Spleen (tissue), 11 donors: ENCODE data around the gene OSMR. TPM values are rescaled to one million over a fixed set of nuclear protein-coding genes. Genes with fewer than 3 reads are reported as not detected.
"Not testable (repeated sequence)": the region's sequence is repeated elsewhere in the genome, so short reads cannot be mapped to it uniquely, and the experiment has no call there.

Experiments
- DNase-seq: peaks from one replicate; pipeline ENCODE4 v3.0.0-alpha.2; 2020
- H3K27ac ChIP-seq, 8 donors: fragments of 200-600 bp; sonication (generic) in 7 of 8; 1 replicate in 4 of 8; 2 replicates in 4 of 8; pipeline versions ENCODE4 v1.5.0 to v1.8.0; 2016 to 2021; ENCODE audit warnings: inconsistent platforms in 4 of 8, mild to moderate bottlenecking in 4 of 8, moderate library complexity in 1 of 8
- H3K27me3 ChIP-seq, 7 donors: fragments of 200-600 bp; sonication (generic) in 6 of 7; replicated peaks in 1 of 7; 1 replicate in 4 of 7; 2 replicates in 3 of 7; pipeline versions ENCODE4 v1.5.0 to v1.8.0; 2016 to 2021; ENCODE audit warnings: inconsistent platforms in 3 of 7, mild to moderate bottlenecking in 1 of 7
- H3K36me3 ChIP-seq, 6 donors: fragments of 200-600 bp; sonication (generic) in 5 of 6; 1 replicate in 4 of 6; 2 replicates in 2 of 6; pipeline versions ENCODE4 v1.5.0 to v1.8.0; 2016 to 2021; ENCODE audit warnings: inconsistent platforms in 2 of 6
- H3K4me1 ChIP-seq, 6 donors: fragments of 200-600 bp; sonication (generic) in 5 of 6; 1 replicate in 3 of 6; 2 replicates in 3 of 6; pipeline versions ENCODE4 v1.5.0 to v1.8.0; 2016 to 2021; ENCODE audit warnings: inconsistent platforms in 3 of 6
- H3K4me3 ChIP-seq, 8 donors: fragments of 200-600 bp; sonication (generic) in 7 of 8; 1 replicate in 4 of 8; 2 replicates in 4 of 8; pipeline versions ENCODE4 v1.5.0 to v1.8.0; 2016 to 2021; ENCODE audit warnings: inconsistent platforms in 4 of 8, mild to moderate bottlenecking in 4 of 8, moderate library complexity in 2 of 8
- H3K9me3 ChIP-seq, 8 donors: fragments of 200-600 bp; sonication (generic) in 7 of 8; 1 replicate in 4 of 8; 2 replicates in 4 of 8; pipeline versions ENCODE4 v1.5.0 to v1.8.0; 2016 to 2021; ENCODE audit warnings: inconsistent platforms in 4 of 8
- POLR2A ChIP-seq, 3 donors: fragments of 450-650 bp; IDR thresholded peaks; one replicate each; pipeline ENCODE4 v1.5.1; 2017; ENCODE audit warnings: antibody characterized with exemption in 3 of 3, mild to moderate bottlenecking in 1 of 3
- POLR2AphosphoS5 ChIP-seq, 3 donors: sonication (generic); formaldehyde crosslinking; IDR thresholded peaks; one replicate each; pipeline ENCODE4 v1.5.1; 2017; ENCODE audit warnings: antibody characterized with exemption in 3 of 3
- WGBS, 5 donors: extraction: QIAGEN DNeasy Blood & Tissue Kit in 3 of 5; methylation state at CpG; one replicate each; pipeline versions ENCODE4 v1.1.5 to v1.1.7; 2013 to 2018; 5-methylcytosine and 5-hydroxymethylcytosine counted together
- intact Hi-C: fragments of 100-400 bp; cut with DNase I; formaldehyde crosslinking; loops from one replicate; pipeline ENCODE4 v1.15.0; 2023; ENCODE audit warnings: low total_unique reads
- polyA plus RNA-seq, 3 donors: library from polyadenylated mRNA; stranded (reverse); fragments of 200-250 nt; gene quantifications; one replicate each; pipeline ENCODE4 v1.2.1, GENCODE V29; 2013
- total RNA-seq, 7 donors: library from RNA; depleted of rRNA in 3 of 7; stranded (reverse); fragments of >200 nt in 3 of 7; fragmentation: NEBNext Ultra II Directional in 4 of 7; extraction: Animal tissue kit (Norgen Biotek cat#: 25700) in 4 of 7; gene quantifications; one replicate each; pipeline versions ENCODE4 v1.1.0 to v1.2.1, GENCODE V29; 2016 to 2021
- TF ChIP-seq, protein P1 (sequence below), 11 experiments: fragments of 200-600 bp in 7 of 11; fragments of 450-650 bp in 4 of 11; sonication (generic) in 4 of 11; IDR thresholded peaks in 8 of 11; conservative IDR thresholded peaks in 3 of 11; 1 replicate in 7 of 11; 2 replicates in 4 of 11; pipeline versions ENCODE4 v1.4.0 to v1.8.0; 2016 to 2021; ENCODE audit warnings: antibody characterized with exemption in 11 of 11, inconsistent platforms in 4 of 11, mild to moderate bottlenecking in 1 of 11
- donor health status: healthy with polysubstance abuse.
- donor health status: DM: no; HTN: no; CAD: no; lungs with moderate emphysema.
- donor health status: DM: no; HTN: no; CAD: no.
- donor health status: Bipolar disorder and iron deficiency.
- donor health status: healthy.
- donor health status: DM: no; HTN: no; CAD: no.
- donor health status: DM: yes; HTN: yes; CAD: no.

Gene OSMR
- total and polyA plus RNA-seq, 10 donors, result 2.5 to 74.6 (median 67.9) TPM

DNA sequence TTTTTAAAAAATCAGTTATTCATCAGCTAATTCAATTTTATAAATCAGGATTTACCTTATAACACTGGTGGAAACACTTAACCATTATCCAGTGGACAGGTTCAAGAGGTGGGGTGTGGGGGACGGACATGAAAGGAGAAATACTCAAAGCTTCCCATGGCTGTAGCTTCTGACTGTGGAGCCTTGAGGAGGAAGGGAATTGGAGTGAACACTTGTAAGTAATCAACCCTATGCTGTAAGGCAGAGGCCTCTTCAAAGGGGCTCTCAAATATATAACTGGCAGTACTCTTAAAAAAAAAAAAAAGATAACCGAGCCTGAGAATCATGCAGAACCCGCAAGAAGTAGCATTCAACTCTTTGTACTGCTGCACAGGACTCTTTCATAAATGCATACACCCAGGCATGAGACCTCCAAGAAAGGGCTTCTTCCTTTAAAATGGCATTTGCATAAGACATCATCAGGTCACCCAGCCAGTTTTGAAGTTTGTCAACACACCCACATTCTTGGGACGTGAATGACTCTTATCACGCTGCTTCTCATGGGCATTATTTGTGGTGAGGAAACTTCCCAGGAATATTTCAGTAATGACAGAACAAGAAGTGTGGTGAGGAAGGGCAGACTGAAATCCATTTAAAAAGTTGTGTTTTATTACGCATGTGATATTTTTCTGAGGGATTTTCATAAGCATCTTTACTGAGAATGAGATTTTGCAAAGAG is 8.1 kb downstream of the OSMR start:
- Histone ChIP-seq H3K27ac (no peak overlapping the region), H3K4me1 (peaks cover 0 to 12% (median 0%) of the 10 kb centered on the region in 6 donors), H3K4me3 (no peak overlapping the region), H3K9me3 (peaks cover 0 to 20% (median 10%) of the 10 kb centered on the region in 8 donors), H3K27me3 (peaks cover 0 to 3% (median 0%) of the 10 kb centered on the region in 7 donors), H3K36me3 (no peaks in the 10 kb centered on the region)
- 76 to 88% (median 82%) methylated on average over 6 of the region's 6 CpGs for WGBS, 5 donors
- TF ChIP-seq POLR2A (IDR thresholded peaks at IDR 0.05), result no peak
- TF ChIP-seq, protein P1, sequence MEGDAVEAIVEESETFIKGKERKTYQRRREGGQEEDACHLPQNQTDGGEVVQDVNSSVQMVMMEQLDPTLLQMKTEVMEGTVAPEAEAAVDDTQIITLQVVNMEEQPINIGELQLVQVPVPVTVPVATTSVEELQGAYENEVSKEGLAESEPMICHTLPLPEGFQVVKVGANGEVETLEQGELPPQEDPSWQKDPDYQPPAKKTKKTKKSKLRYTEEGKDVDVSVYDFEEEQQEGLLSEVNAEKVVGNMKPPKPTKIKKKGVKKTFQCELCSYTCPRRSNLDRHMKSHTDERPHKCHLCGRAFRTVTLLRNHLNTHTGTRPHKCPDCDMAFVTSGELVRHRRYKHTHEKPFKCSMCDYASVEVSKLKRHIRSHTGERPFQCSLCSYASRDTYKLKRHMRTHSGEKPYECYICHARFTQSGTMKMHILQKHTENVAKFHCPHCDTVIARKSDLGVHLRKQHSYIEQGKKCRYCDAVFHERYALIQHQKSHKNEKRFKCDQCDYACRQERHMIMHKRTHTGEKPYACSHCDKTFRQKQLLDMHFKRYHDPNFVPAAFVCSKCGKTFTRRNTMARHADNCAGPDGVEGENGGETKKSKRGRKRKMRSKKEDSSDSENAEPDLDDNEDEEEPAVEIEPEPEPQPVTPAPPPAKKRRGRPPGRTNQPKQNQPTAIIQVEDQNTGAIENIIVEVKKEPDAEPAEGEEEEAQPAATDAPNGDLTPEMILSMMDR (IDR thresholded peaks at IDR 0.05 in 8 of 11, conservative IDR thresholded peaks at IDR 0.05 in 3 of 11), result no peak
- no peak for TF ChIP-seq POLR2AphosphoS5 (IDR thresholded peaks at IDR 0.05)
- intact Hi-C loops, result no loop called here
- no peak for DNase-seq

DNA sequence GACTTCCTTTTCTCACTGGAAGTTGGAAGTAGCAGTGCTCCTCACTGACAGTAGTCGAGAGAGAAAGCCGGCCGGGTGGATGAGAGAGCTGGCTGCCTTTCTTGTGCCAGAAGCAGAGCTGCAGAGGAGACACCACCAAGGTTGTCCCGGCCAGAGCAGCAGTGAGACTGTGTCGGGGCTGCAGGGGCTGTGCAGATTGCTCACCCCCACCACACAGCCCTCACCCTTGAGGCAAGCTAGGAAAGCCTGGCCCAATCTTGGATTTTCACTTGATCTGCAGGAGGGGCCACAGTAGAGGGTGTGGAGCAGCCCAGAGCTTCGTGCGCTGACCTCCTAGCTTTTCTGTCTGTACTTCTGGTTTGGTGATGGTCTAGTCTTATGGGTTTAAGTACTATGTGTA is 9.1 kb downstream of the OSMR start:
- Histone ChIP-seq H3K27me3 (no peaks in the 10 kb centered on the region), H3K4me3 (no peak overlapping the region), H3K36me3 (no peaks in the 10 kb centered on the region), H3K9me3 (peaks cover 0 to 24% (median 10%) of the 10 kb centered on the region in 8 donors), H3K4me1 (peaks cover 0 to 11% (median 0%) of the 10 kb centered on the region in 6 donors), H3K27ac (no peak overlapping the region)
- DNase-seq, result no peak
- TF ChIP-seq, protein P1 (IDR thresholded peaks at IDR 0.05 in 8 of 11, conservative IDR thresholded peaks at IDR 0.05 in 3 of 11), result no peak
- TF ChIP-seq POLR2AphosphoS5 (IDR thresholded peaks at IDR 0.05) (no peak), POLR2A (IDR thresholded peaks at IDR 0.05) (no peak)
- WGBS, 5 donors, result 74 to 86% (median 84%) methylated on average over 7 of the region's 7 CpGs
- intact Hi-C loops, result no loop called here

DNA sequence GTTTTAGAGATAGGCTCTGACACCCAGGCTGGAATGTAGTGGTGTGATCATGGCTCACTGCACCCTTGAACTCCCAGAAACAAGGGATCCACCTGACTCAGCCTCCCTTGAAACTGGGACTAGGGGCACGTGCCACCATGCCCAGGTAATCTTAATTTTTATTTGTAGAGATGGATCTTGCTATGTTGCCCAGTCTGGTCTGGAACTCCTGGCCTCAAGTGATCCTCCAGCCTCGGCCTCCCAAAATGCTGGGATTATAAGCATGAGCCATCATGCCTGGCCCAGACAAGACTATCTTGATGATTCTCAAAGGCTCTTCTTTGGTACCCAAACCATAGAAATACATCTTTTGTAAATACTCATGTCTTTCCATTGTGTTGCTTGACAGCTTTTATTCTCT is 10.8 kb downstream of the OSMR start:
- Histone ChIP-seq H3K27me3 (no peaks in the 10 kb centered on the region), H3K36me3 (no peaks in the 10 kb centered on the region), H3K9me3 (peaks cover 0 to 18% (median 4%) of the 10 kb centered on the region in 8 donors), H3K27ac (no peak overlapping the region), H3K4me1 (peaks cover 0 to 11% (median 0%) of the 10 kb centered on the region in 6 donors), H3K4me3 (no peak overlapping the region)
- WGBS, 5 donors, result 70 to 88% (median 81%) methylated on average over 2 of the region's 2 CpGs
- TF ChIP-seq POLR2A (IDR thresholded peaks at IDR 0.05), result no peak
- TF ChIP-seq, protein P1 (IDR thresholded peaks at IDR 0.05 in 8 of 11, conservative IDR thresholded peaks at IDR 0.05 in 3 of 11), result no peak
- no peak for TF ChIP-seq POLR2AphosphoS5 (IDR thresholded peaks at IDR 0.05)
- intact Hi-C loops, result no loop called here
- DNase-seq, result no peak

DNA sequence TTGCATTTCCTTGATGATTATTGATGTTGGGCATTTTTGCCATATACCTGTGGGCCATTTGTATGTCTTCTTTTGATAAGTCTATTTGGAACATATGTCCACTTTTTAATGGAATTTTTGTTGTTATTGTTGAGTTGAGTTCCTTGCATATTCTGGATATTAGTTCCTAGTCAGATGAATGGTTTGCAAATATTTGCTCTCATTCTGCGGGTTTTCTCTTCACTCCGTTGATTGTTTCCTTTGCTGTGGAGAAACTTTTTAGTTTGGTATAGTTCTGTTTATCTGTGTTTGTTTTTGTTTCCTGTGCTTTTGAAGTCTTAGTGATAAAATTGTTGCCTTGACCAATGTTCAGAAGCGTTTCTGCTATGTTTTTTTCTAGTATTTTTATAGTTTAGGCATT is 13.0 kb downstream of the OSMR start:
- Histone ChIP-seq H3K36me3 (no peaks in the 10 kb centered on the region), H3K27ac (no peak overlapping the region), H3K27me3 (no peaks in the 10 kb centered on the region), H3K4me1 (peaks cover 0 to 11% (median 0%) of the 10 kb centered on the region in 6 donors), H3K9me3 (peaks cover 0 to 17% (median 9%) of the 10 kb centered on the region in 8 donors), H3K4me3 (no peak overlapping the region)
- no peak for DNase-seq
- no peak for TF ChIP-seq POLR2AphosphoS5 (IDR thresholded peaks at IDR 0.05)
- TF ChIP-seq, protein P1 (IDR thresholded peaks at IDR 0.05 in 8 of 11, conservative IDR thresholded peaks at IDR 0.05 in 3 of 11), result no peak
- no peak for TF ChIP-seq POLR2A (IDR thresholded peaks at IDR 0.05)
- intact Hi-C loops, result no loop called here
- WGBS, 5 donors, result 75 to 89% (median 80%) methylated on average over 3 of the region's 3 CpGs

DNA sequence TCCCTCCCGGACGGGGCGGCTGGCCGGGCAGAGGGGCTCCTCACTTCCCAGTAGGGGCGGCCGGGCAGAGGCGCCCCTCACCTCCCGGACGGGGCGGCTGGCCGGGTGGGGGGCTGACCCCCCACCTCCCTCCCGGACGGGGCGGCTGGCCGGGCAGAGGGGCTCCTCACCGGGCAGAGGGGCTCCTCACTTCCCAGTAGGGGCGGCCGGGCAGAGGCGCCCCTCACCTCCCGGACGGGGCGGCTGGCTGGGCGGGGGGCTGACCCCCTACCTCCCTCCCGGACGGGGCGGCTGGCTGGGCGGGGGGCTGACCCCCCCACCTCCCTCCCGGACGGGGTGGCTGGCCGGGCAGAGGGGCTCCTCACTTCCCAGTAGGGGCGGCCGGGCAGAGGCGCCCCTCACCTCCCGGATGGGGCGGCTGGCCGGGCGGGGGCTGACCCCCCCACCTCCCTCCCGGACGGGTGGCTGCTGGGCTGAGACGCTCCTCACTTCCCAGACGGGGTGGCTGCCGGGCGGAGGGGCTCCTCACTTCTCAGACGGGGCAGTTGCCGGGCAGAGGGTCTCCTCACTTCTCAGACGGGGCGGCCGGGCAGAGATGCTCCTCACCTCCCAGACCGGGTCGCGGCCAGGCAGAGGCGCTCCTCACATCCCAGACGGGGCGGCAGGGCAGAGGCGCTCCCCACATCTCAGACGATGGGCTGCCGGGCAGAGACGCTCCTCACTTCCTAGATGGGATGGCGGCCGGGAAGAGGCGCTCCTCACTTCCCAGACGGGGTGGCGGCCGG is 16.4 kb downstream of the OSMR start:
- intact Hi-C loops, H3K27ac ChIP-seq, H3K36me3 ChIP-seq, DNase-seq, H3K4me3 ChIP-seq, H3K27me3 ChIP-seq: not testable (repeated sequence)
- H3K4me1 ChIP-seq, result peaks cover 0 to 14% (median 0%) of the 10 kb centered on the region in 6 donors
- 85 to 98% (median 98%) methylated on average over 17 to 57 of the region's 64 CpGs for WGBS, 5 donors
- H3K9me3 ChIP-seq, result peaks cover 3 to 38% (median 24%) of the 10 kb centered on the region in 8 donors
